ENCODE results near the gene PSMC3IP. TPM values are rescaled to one million over a fixed set of nuclear protein-coding genes. Genes with fewer than 3 reads are reported as not detected.
A peak's percentile ranks its signal among the peaks of the same experiment; 100 is the strongest.

Gene PSMC3IP
- total RNA-seq, 1 experiment from 2014 or later: 19.2 TPM

GRCh38 chr17:42554250-42555121 is 23.0 kb downstream of the PSMC3IP start:
- no peaks in the 10 kb centered on the region for H3K36me3 ChIP-seq (ENCODE audit: control insufficient read depth, insufficient read depth, low read length)
- BruUV-seq (replicated peaks): TSS peak; percentile 80
- CTCF ChIA-PET: interaction anchor here (0.6 kb wide), 1 partner anchor 527 kb away, joined by 6 read pairs; no protein-coding TSS in a partner anchor
- peak overlapping the region; percentile 63 for H3K27ac ChIP-seq (ENCODE audit: low read length)
- POLR2A ChIA-PET: no interaction called here
- in situ Hi-C loops (cut with HindIII; ENCODE audit: low pct_unique_long_range_greater_than_20kb, low sequenced_read_pairs): no loop called here
- TF ChIP-seq SIN3A (IDR thresholded peaks at IDR 0.05; ENCODE audit: borderline replicate concordance, insufficient read depth, low read depth, low read length): 0 out of 2 replicates have a peak, but pooled peaks have one; percentile 31
- no peak for TF ChIP-seq CTCF (IDR thresholded peaks at IDR 0.05)
- peak; percentile 18; the same call in 1 of the 2 replicates for TF ChIP-seq POLR2AphosphoS5 (IDR thresholded peaks at IDR 0.05; ENCODE audit: low read depth, low read length)
- intact Hi-C loops (cut with micrococcal nuclease; ENCODE audit: unreplicated experiment): no loop called here
- ATAC-seq (peak; percentile 89), DNase-seq (ENCODE audit: low read depth, low spot score) (no peak)
- H3K9me3 ChIP-seq (ENCODE audit: control insufficient read depth, insufficient read depth, low read depth, low read length): no peaks in the 10 kb centered on the region
- H3K4me1 ChIP-seq (ENCODE audit: control insufficient read depth, insufficient read depth, low read length): peaks cover 13% of the 10 kb centered on the region; the same call in 1 of the 2 replicates
- H3K4me3 ChIP-seq (ENCODE audit: low read depth in 2 of 2, low read length in 2 of 2): peak overlapping the region; percentile 68 to 69
- H3K27me3 ChIP-seq (ENCODE audit: control insufficient read depth, insufficient read depth, low read length): no peaks in the 10 kb centered on the region

GRCh38 chr17:42553866-42554249 is 23.7 kb downstream of the PSMC3IP start:
- CTCF ChIA-PET: interaction anchor here (0.6 kb wide), 2 partner anchors 309 to 526 kb away, joined by 5 to 6 read pairs; no protein-coding TSS in a partner anchor
- intact Hi-C loops (cut with micrococcal nuclease; ENCODE audit: unreplicated experiment): no loop called here
- H3K9me3 ChIP-seq (ENCODE audit: control insufficient read depth, insufficient read depth, low read depth, low read length): no peaks in the 10 kb centered on the region
- peak overlapping the region; percentile 68 to 69 for H3K4me3 ChIP-seq (ENCODE audit: low read depth in 2 of 2, low read length in 2 of 2)
- no TSS peak for BruUV-seq (replicated peaks)
- H3K27me3 ChIP-seq (ENCODE audit: control insufficient read depth, insufficient read depth, low read length): no peaks in the 10 kb centered on the region
- POLR2A ChIA-PET: interaction anchor here (0.6 kb wide), 2 partner anchors 11 to 384 kb away, joined by 4 read pairs; no protein-coding TSS in a partner anchor
- H3K36me3 ChIP-seq (ENCODE audit: control insufficient read depth, insufficient read depth, low read length): no peaks in the 10 kb centered on the region
- H3K4me1 ChIP-seq (ENCODE audit: control insufficient read depth, insufficient read depth, low read length): peaks cover 17% of the 10 kb centered on the region; the same call in 1 of the 2 replicates
- in situ Hi-C loops (cut with HindIII; ENCODE audit: low pct_unique_long_range_greater_than_20kb, low sequenced_read_pairs): no loop called here
- TF ChIP-seq CTCF (IDR thresholded peaks at IDR 0.05): no peak
- TF ChIP-seq POLR2AphosphoS5 (IDR thresholded peaks at IDR 0.05; ENCODE audit: low read depth, low read length): no peak
- no peak for TF ChIP-seq SIN3A (IDR thresholded peaks at IDR 0.05; ENCODE audit: borderline replicate concordance, insufficient read depth, low read depth, low read length)
- no peak for TF ChIP-seq REST (IDR thresholded peaks at IDR 0.05; ENCODE audit: insufficient read depth in 1 of 2, low read depth in 2 of 2, low read length in 1 of 2)
- TF ChIP-seq TCF7L2 (IDR thresholded peaks at IDR 0.05; ENCODE audit: low read depth, low read length): no peak
- H3K27ac ChIP-seq (ENCODE audit: low read length): peak overlapping the region; percentile 63
- ATAC-seq: peak; percentile 57
- DNase-seq (ENCODE audit: low read depth, low spot score): no peak
